Naive thymus-derived CD4-positive, alpha-beta T cell (primary cell): ENCODE measurements around the gene AIP. TPM values are rescaled to one million over a fixed set of nuclear protein-coding genes. Genes with fewer than 3 reads are reported as not detected.

Experiments used
- ATAC-seq: fragments of 150-1000 bp; cut with Tn5 transposase; 2 replicates; pipeline ENCODE4 v1.10.0; 2021; ENCODE audit warnings: mild to moderate bottlenecking, moderate library complexity
- CTCF ChIA-PET: fragments of 350-600 bp; sonication (Branson Sonifier 250); formaldehyde crosslinking; loops from one replicate; lab custom pipeline; 2021; ENCODE audit warnings: antibody characterized with exemption; lab: Charles Lee
- POLR2A ChIA-PET: fragments of 350-600 bp; sonication (Branson Sonifier 250); formaldehyde crosslinking; loops from one replicate; lab custom pipeline; 2021; ENCODE audit warnings: antibody characterized with exemption, inconsistent platforms; lab: Charles Lee
- DNase-seq, 9 donors: peaks; one replicate each; pipeline versions ENCODE4 v3.0.0 to v3.0.0-alpha.2; 2020 to 2022; ENCODE audit warnings: mixed read lengths in 1 of 9
- H3K27ac ChIP-seq: one replicate; pipeline ENCODE4 v1.7.0; 2013; ENCODE audit warnings: mild to moderate bottlenecking, low read depth, low read length, moderate library complexity
- H3K27me3 ChIP-seq, 2 donors: one replicate each; pipeline ENCODE4 v1.7.0; 2013; ENCODE audit warnings: low read length in 2 of 2, mild to moderate bottlenecking in 2 of 2, moderate library complexity in 2 of 2; ENCODE audit not compliant: control insufficient read depth in 2 of 2, insufficient read depth in 2 of 2
- H3K36me3 ChIP-seq, 3 experiments: 1 replicate in 2 of 3; 2 replicates in 1 of 3; pipeline ENCODE4 v1.7.0; 2013; ENCODE audit warnings: low read length in 3 of 3, mild to moderate bottlenecking in 3 of 3, moderate library complexity in 1 of 3; ENCODE audit not compliant: insufficient read depth in 3 of 3, control insufficient read depth in 2 of 3
- H3K4me1 ChIP-seq, 2 donors: one replicate each; pipeline ENCODE4 v1.7.0; 2013; ENCODE audit warnings: low read length in 2 of 2, mild to moderate bottlenecking in 2 of 2, moderate library complexity in 1 of 2; ENCODE audit not compliant: control insufficient read depth in 2 of 2, insufficient read depth in 2 of 2
- H3K4me3 ChIP-seq: 2 replicates; pipeline ENCODE4 v1.7.0; 2013; ENCODE audit warnings: mild to moderate bottlenecking, low read length
- H3K9me3 ChIP-seq, 3 experiments: 1 replicate in 2 of 3; 2 replicates in 1 of 3; pipeline ENCODE4 v1.7.0; 2013; ENCODE audit warnings: low read length in 3 of 3; ENCODE audit not compliant: control insufficient read depth in 2 of 3
- H3K27ac Mint-ChIP-seq, 9 donors: one replicate each; pipeline ENCODE4 v1.8.0; 2020 to 2022; ENCODE audit warnings: mixed read lengths in 9 of 9, mild to moderate bottlenecking in 8 of 9, moderate library complexity in 5 of 9, inconsistent platforms in 2 of 9
- H3K27me3 Mint-ChIP-seq, 5 donors: one replicate each; pipeline ENCODE4 v1.8.0; 2021 to 2022; ENCODE audit warnings: mixed read lengths in 5 of 5, mild to moderate bottlenecking in 1 of 5
- H3K36me3 Mint-ChIP-seq, 5 donors: one replicate each; pipeline ENCODE4 v1.8.0; 2020 to 2022; ENCODE audit warnings: mixed read lengths in 5 of 5, mild to moderate bottlenecking in 3 of 5, inconsistent platforms in 1 of 5
- H3K4me1 Mint-ChIP-seq, 7 donors: one replicate each; pipeline ENCODE4 v1.8.0; 2020 to 2022; ENCODE audit warnings: mixed read lengths in 7 of 7, mild to moderate bottlenecking in 3 of 7, inconsistent platforms in 1 of 7
- H3K4me3 Mint-ChIP-seq, 10 donors: one replicate each; pipeline ENCODE4 v1.8.0; 2020 to 2022; ENCODE audit warnings: mild to moderate bottlenecking in 10 of 10, mixed read lengths in 10 of 10, moderate library complexity in 6 of 10, inconsistent platforms in 2 of 10
- H3K9me3 Mint-ChIP-seq, 11 donors: one replicate each; pipeline ENCODE4 v1.8.0; 2020 to 2022; ENCODE audit warnings: mixed read lengths in 11 of 11, mild to moderate bottlenecking in 4 of 11, inconsistent platforms in 1 of 11, moderate library complexity in 1 of 11
- intact Hi-C, 2 donors: fragments of 100-400 bp; cut with micrococcal nuclease; formaldehyde crosslinking; loops; one replicate each; pipeline ENCODE4 v1.15.1; 2023
- polyA plus RNA-seq, 2 donors: library from polyadenylated mRNA; unstranded; fragments of 300-500 nt; fragmentation: Illumina TruSeq; gene quantifications; one replicate each; pipeline ENCODE4 v1.2.3, GENCODE V29; 2021
- total RNA-seq, 6 experiments: library from RNA in 5 of 6; stranded (reverse) in 5 of 6; gene quantifications; 1 replicate in 5 of 6; 2 replicates in 1 of 6; pipeline ENCODE4 v1.2.3 and lab custom pipeline; 2021 to 2026

Gene AIP
- total and polyA plus RNA-seq, 7 experiments from 2014 or later, result 107 to 205 (median 137) TPM

GRCh38 chr11:67435727-67436458 lies 46.9 kb upstream of the AIP start:
- DNase-seq, result no peak
- ATAC-seq, result no peak
- H3K9me3 Mint-ChIP-seq, result peaks cover 0 to 1% (median 0%) of the 10 kb centered on the region in 11 donors
- Histone ChIP-seq H3K27ac (peak overlapping the region; percentile 85), H3K4me1 (peaks cover 45 to 74% of the 10 kb centered on the region in 2 donors), H3K4me3 (peak overlapping the region; percentile 100), H3K27me3 (no peaks in the 10 kb centered on the region), H3K9me3 (no peaks in the 10 kb centered on the region), H3K36me3 (peaks cover 0 to 59% (median 19%) of the 10 kb centered on the region in 3 experiments)
- ChIA-PET CTCF (interaction anchor here (0.6 to 5.9 kb wide), 6 partner anchors 10 to 48 kb away, joined by 3 to 37 read pairs (median 8); partner anchors contain the start of genes AIP, PPP1CA and TBC1D10C), POLR2A (interaction anchor here (1.6 to 31.8 kb wide), 10 partner anchors 7 to 70 kb away, joined by 5 to 1530 read pairs (median 62); partner anchors contain the start of genes AIP, CABP4, CARNS1 and GPR152)
- intact Hi-C loops, result loop anchor here in 1 of 2 donors (2.0 kb wide), 1 partner anchor 47 kb away; the partner anchor contains the start of gene AIP
- H3K36me3 Mint-ChIP-seq, result peaks cover 0 to 49% (median 7%) of the 10 kb centered on the region in 5 donors
- H3K4me3 Mint-ChIP-seq, result peak overlapping the region; percentile 85 to 99 (median 97)
- H3K27ac Mint-ChIP-seq, result peak overlapping the region; percentile 12 to 97 (median 92)
- H3K27me3 Mint-ChIP-seq, result no peaks in the 10 kb centered on the region
- peaks cover 41 to 74% (median 54%) of the 10 kb centered on the region in 7 donors for H3K4me1 Mint-ChIP-seq

DNA sequence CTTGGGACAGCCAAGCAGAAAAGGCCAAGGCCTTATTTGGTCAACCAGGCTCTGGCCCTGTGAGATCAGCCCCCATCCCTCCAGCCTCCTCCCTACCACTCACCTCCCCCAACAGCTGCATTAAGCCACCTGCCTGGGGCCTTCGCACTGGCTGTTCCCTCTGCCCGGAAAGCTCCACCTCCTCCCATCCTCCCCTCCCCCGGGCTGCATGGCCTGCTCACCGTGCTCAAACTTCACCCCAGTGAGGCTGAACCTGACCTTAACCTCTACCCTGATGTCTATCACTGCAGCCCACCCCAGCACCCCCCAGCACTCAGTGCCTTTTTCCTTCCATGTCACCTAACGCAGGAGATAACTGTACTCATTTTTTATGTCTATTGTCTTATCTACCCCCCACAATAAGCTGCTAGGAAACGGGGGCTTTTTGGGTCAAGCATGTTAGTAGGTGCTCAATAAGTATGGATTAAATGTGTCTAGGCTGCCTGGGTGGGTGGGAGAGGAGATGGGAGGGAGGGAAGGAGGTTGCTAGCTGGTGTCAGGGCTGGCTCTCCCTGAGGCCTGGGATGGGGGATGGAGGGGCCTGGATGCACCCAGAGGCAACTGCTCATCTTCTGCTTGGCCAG lies 46.3 kb upstream of the AIP start:
- ATAC-seq (peak; percentile 33), DNase-seq (peak in 8 of 9 donors; percentile 29 to 70 (median 55))
- H3K9me3 Mint-ChIP-seq, result peaks cover 0 to 1% (median 0%) of the 10 kb centered on the region in 11 donors
- H3K4me3 Mint-ChIP-seq, result peak overlapping the region; percentile 85 to 99 (median 97)
- peak overlapping the region; percentile 71 to 97 (median 92) for H3K27ac Mint-ChIP-seq
- intact Hi-C loops, result loop anchor here (1.0 to 2.0 kb wide), 11 partner anchors 8 to 70 kb away; partner anchors contain the start of genes AIP (in 2 of the 2), RPS6KB2 (in 2 of the 2) and TMEM134 (in 2 of the 2)
- Histone ChIP-seq H3K4me1 (peaks cover 45 to 74% of the 10 kb centered on the region in 2 donors), H3K36me3 (peaks cover 0 to 53% (median 15%) of the 10 kb centered on the region in 3 experiments), H3K27me3 (no peaks in the 10 kb centered on the region), H3K27ac (peak overlapping the region; percentile 85), H3K4me3 (peak overlapping the region; percentile 100), H3K9me3 (no peaks in the 10 kb centered on the region)
- POLR2A ChIA-PET, result interaction anchor here (0.6 to 31.8 kb wide), 19 partner anchors 8 to 196 kb away, joined by 3 to 1530 read pairs (median 9); partner anchors contain the start of genes AIP, CABP4, CARNS1 and GPR152
- CTCF ChIA-PET, result interaction anchor here (0.6 to 5.9 kb wide), 10 partner anchors 11 to 48 kb away, joined by 3 to 37 read pairs (median 5); partner anchors contain the start of genes AIP, PPP1CA, TBC1D10C and TMEM134
- peaks cover 44 to 78% (median 55%) of the 10 kb centered on the region in 7 donors for H3K4me1 Mint-ChIP-seq
- peaks cover 0 to 46% (median 7%) of the 10 kb centered on the region in 5 donors for H3K36me3 Mint-ChIP-seq
- H3K27me3 Mint-ChIP-seq, result no peaks in the 10 kb centered on the region

GRCh38 chr11:67437082-67437808 lies 45.6 kb upstream of the AIP start, which contains the start of gene PTPRCAP:
TSS of gene PTPRCAP (minus strand) at chr11:67437682. CDS start at chr11:67437619, 63 bp downstream.
- peak; percentile 49 to 86 (median 84) for DNase-seq
- no peaks in the 10 kb centered on the region for H3K27me3 Mint-ChIP-seq
- intact Hi-C loops, result loop anchor here (1.0 to 2.0 kb wide), 11 partner anchors 9 to 69 kb away; partner anchors contain the start of genes AIP (in 2 of the 2), RPS6KB2 (in 2 of the 2) and TMEM134 (in 2 of the 2)
- peaks cover 0 to 44% (median 1%) of the 10 kb centered on the region in 5 donors for H3K36me3 Mint-ChIP-seq
- ChIA-PET POLR2A (interaction anchor here (0.6 to 31.8 kb wide), 21 partner anchors 9 to 197 kb away, joined by 3 to 1530 read pairs (median 7); partner anchors contain the start of genes AIP, CABP4, CARNS1 and GPR152), CTCF (interaction anchor here (0.6 to 5.9 kb wide), 11 partner anchors 18 to 47 kb away, joined by 3 to 37 read pairs (median 5); partner anchors contain the start of genes AIP, PPP1CA, TBC1D10C and TMEM134)
- Histone ChIP-seq H3K27ac (peak within 1 kb of the TSS; percentile 85), H3K27me3 (no peaks in the 10 kb centered on the region), H3K9me3 (no peaks in the 10 kb centered on the region), H3K4me1 (peaks cover 45 to 73% of the 10 kb centered on the region in 2 donors), H3K36me3 (peaks cover 0 to 47% (median 11%) of the 10 kb centered on the region in 3 experiments), H3K4me3 (peak within 1 kb of the TSS; percentile 100)
- peak within 1 kb of the TSS; percentile 71 to 97 (median 92) for H3K27ac Mint-ChIP-seq
- H3K9me3 Mint-ChIP-seq, result peaks cover 0 to 1% (median 0%) of the 10 kb centered on the region in 11 donors
- peaks cover 43 to 78% (median 53%) of the 10 kb centered on the region in 7 donors for H3K4me1 Mint-ChIP-seq
- H3K4me3 Mint-ChIP-seq, result peak within 1 kb of the TSS; percentile 85 to 99 (median 97)
- ATAC-seq, result peak; percentile 74

GRCh38 chr11:67437809-67438157 lies 45.0 kb upstream of the AIP start:
- POLR2A ChIA-PET, result interaction anchor here (1.1 to 31.8 kb wide), 18 partner anchors 9 to 197 kb away, joined by 4 to 1530 read pairs (median 14); partner anchors contain the start of genes AIP, CABP4, CARNS1 and CDK2AP2
- Histone ChIP-seq H3K4me1 (peaks cover 45 to 73% of the 10 kb centered on the region in 2 donors), H3K4me3 (peak overlapping the region; percentile 100), H3K36me3 (peaks cover 0 to 41% (median 11%) of the 10 kb centered on the region in 3 experiments), H3K27me3 (no peaks in the 10 kb centered on the region), H3K9me3 (no peaks in the 10 kb centered on the region), H3K27ac (peak overlapping the region; percentile 85)
- peaks cover 0 to 43% (median 0%) of the 10 kb centered on the region in 5 donors for H3K36me3 Mint-ChIP-seq
- DNase-seq (no peak), ATAC-seq (no peak)
- H3K27ac Mint-ChIP-seq, result peak overlapping the region; percentile 71 to 97 (median 92)
- peak overlapping the region; percentile 85 to 99 (median 97) for H3K4me3 Mint-ChIP-seq
- H3K9me3 Mint-ChIP-seq, result peaks cover 0 to 1% (median 0%) of the 10 kb centered on the region in 11 donors
- peaks cover 42 to 78% (median 52%) of the 10 kb centered on the region in 7 donors for H3K4me1 Mint-ChIP-seq
- intact Hi-C loops, result loop anchor here (1.0 to 2.0 kb wide), 11 partner anchors 9 to 69 kb away; partner anchors contain the start of genes AIP (in 2 of the 2), RPS6KB2 (in 2 of the 2) and TMEM134 (in 2 of the 2)
- H3K27me3 Mint-ChIP-seq, result no peaks in the 10 kb centered on the region
- CTCF ChIA-PET, result interaction anchor here (0.7 to 5.9 kb wide), 11 partner anchors 18 to 63 kb away, joined by 3 to 37 read pairs (median 5); partner anchors contain the start of genes AIP, PPP1CA, TBC1D10C and TMEM134

DNA sequence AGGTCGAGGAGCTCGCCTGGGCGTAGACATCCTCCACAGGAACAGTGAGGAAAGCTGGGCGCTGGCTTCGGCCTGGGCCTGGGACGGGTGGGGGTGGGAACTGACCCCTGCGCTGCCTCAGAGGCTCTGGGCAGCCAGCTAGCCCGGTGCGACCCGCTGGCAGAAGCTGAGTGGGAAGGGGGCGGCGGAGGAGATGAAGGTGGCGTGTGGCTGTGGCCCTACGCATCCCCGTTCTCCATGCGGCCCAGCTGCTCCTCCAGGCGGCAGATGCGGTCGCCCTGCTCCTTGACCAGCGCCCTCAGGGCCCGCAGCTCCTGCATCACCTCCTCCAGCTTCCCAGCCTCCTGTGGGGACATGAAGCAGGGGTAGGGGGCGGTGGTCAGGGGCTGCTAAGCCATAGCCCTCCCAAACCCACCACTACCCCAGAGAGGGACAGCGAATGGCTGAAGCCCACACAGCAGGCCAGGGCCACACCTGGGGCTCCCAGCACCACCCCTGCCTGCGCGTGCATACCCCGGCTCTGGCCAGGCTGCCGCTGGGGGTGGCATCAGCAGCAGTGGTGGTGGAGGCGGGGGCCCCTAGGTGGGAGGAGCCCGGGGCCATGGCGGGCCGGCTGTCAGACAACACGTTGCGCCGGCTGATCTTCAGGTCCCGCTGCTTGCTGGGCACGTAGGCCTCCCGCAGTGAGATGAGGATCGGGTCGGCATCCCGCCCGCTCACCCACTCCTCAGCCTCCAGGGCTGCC lies 44.5 kb upstream of the AIP start:
- DNase-seq, result peak; percentile 54 to 83 (median 70)
- peak; percentile 63 for ATAC-seq
- peaks cover 0 to 43% (median 0%) of the 10 kb centered on the region in 5 donors for H3K36me3 Mint-ChIP-seq
- peak overlapping the region; percentile 85 to 99 (median 97) for H3K4me3 Mint-ChIP-seq
- intact Hi-C loops, result no loop called here
- Histone ChIP-seq H3K4me3 (peak overlapping the region; percentile 100), H3K9me3 (no peaks in the 10 kb centered on the region), H3K4me1 (peaks cover 43 to 70% of the 10 kb centered on the region in 2 donors), H3K36me3 (peaks cover 0 to 36% (median 11%) of the 10 kb centered on the region in 3 experiments), H3K27ac (peak overlapping the region; percentile 85), H3K27me3 (no peaks in the 10 kb centered on the region)
- peaks cover 40 to 76% (median 53%) of the 10 kb centered on the region in 7 donors for H3K4me1 Mint-ChIP-seq
- ChIA-PET POLR2A (interaction anchor here (1.0 to 31.8 kb wide), 19 partner anchors 10 to 198 kb away, joined by 3 to 1530 read pairs (median 9); partner anchors contain the start of genes AIP, CABP4, CARNS1 and CDK2AP2), CTCF (interaction anchor here (0.7 to 5.9 kb wide), 13 partner anchors 13 to 63 kb away, joined by 3 to 37 read pairs (median 5); partner anchors contain the start of genes AIP, PPP1CA, TBC1D10C and TMEM134)
- no peaks in the 10 kb centered on the region for H3K27me3 Mint-ChIP-seq
- H3K9me3 Mint-ChIP-seq, result peaks cover 0 to 1% (median 0%) of the 10 kb centered on the region in 11 donors
- H3K27ac Mint-ChIP-seq, result peak overlapping the region; percentile 90 to 97 (median 95)
